ENCODE measurements around the gene NDUFS3. TPM values are rescaled to one million over a fixed set of nuclear protein-coding genes. Genes with fewer than 3 reads are reported as not detected.

NDUFS3 gene
- total RNA-seq, 4 donors from 2014 or later, result 109 to 152 (median 126) TPM

GRCh38 chr11:47572715-47573255 is 6.1 kb upstream of the NDUFS3 start:
- DNase-seq, result no peak
- Histone ChIP-seq H3K36me3 (peaks cover 0 to 74% (median 0%) of the 10 kb centered on the region in 3 donors), H3K4me1 (peaks cover 0 to 9% (median 0%) of the 10 kb centered on the region in 4 donors), H3K4me3 (no peak overlapping the region), H3K27me3 (no peaks in the 10 kb centered on the region), H3K9me3 (no peaks in the 10 kb centered on the region), H3K27ac (no peak overlapping the region)
- no peak for TF ChIP-seq POLR2A (IDR thresholded peaks at IDR 0.05)
- no peak for TF ChIP-seq CTCF (IDR thresholded peaks at IDR 0.05)

- TF ChIP-seq POLR2A (IDR thresholded peaks at IDR 0.05), result no peak
- TF ChIP-seq CTCF (IDR thresholded peaks at IDR 0.05), result no peak
- peaks cover 0 to 14% (median 2%) of the 10 kb centered on the region in 4 donors for H3K4me1 ChIP-seq
- no peak for DNase-seq
- no peaks in the 10 kb centered on the region for H3K27me3 ChIP-seq
- H3K9me3 ChIP-seq, result no peaks in the 10 kb centered on the region
- no peak overlapping the region for H3K4me3 ChIP-seq
- H3K36me3 ChIP-seq, result peaks cover 0 to 72% (median 0%) of the 10 kb centered on the region in 3 donors
- H3K27ac ChIP-seq, result no peak overlapping the region
Measured at GRCh38 chr11:47573321-47573720, 5.6 kb upstream of the NDUFS3 start.

- TF ChIP-seq POLR2A (IDR thresholded peaks at IDR 0.05) (no peak), CTCF (IDR thresholded peaks at IDR 0.05) (no peak)
- Histone ChIP-seq H3K9me3 (no peaks in the 10 kb centered on the region), H3K27me3 (no peaks in the 10 kb centered on the region), H3K4me1 (peaks cover 0 to 26% (median 2%) of the 10 kb centered on the region in 4 donors), H3K36me3 (peaks cover 0 to 66% (median 0%) of the 10 kb centered on the region in 3 donors), H3K27ac (no peak overlapping the region), H3K4me3 (peak overlapping the region in 1 of 4 donors; percentile 88)
- DNase-seq, result no peak
Measured at GRCh38 chr11:47577460-47578041, 1.3 kb upstream of the NDUFS3 start.

GRCh38 chr11:47583844-47584243 is 5.0 kb downstream of the NDUFS3 start:
- Histone ChIP-seq H3K9me3 (no peaks in the 10 kb centered on the region), H3K4me3 (no peak overlapping the region), H3K4me1 (peaks cover 0 to 11% (median 0%) of the 10 kb centered on the region in 4 donors), H3K36me3 (peaks cover 0 to 51% (median 0%) of the 10 kb centered on the region in 3 donors), H3K27me3 (no peaks in the 10 kb centered on the region), H3K27ac (no peak overlapping the region)
- no peak for DNase-seq
- TF ChIP-seq CTCF (IDR thresholded peaks at IDR 0.05) (no peak), POLR2A (IDR thresholded peaks at IDR 0.05) (no peak)

GRCh38 chr11:47586098-47586855 is 7.4 kb downstream of the NDUFS3 start, which contains the start of gene FAM180B:
TSS of gene FAM180B (plus strand) at chr11:47586678. CDS start at chr11:47586769, 91 bp downstream.
- peaks cover 0 to 39% (median 0%) of the 10 kb centered on the region in 3 donors for H3K36me3 ChIP-seq
- H3K27ac ChIP-seq, result no peak within 1 kb of the TSS
- TF ChIP-seq CTCF (IDR thresholded peaks at IDR 0.05), result no peak
- no peak for TF ChIP-seq POLR2A (IDR thresholded peaks at IDR 0.05)
- no peaks in the 10 kb centered on the region for H3K9me3 ChIP-seq
- H3K4me3 ChIP-seq, result no peak within 1 kb of the TSS
- DNase-seq, result no peak
- H3K27me3 ChIP-seq, result no peaks in the 10 kb centered on the region
- H3K4me1 ChIP-seq, result peaks cover 0 to 3% (median 0%) of the 10 kb centered on the region in 4 donors

All from Peyer's patch (tissue), 4 donors.